Duodenal mucosa (tissue), 2 donors: ENCODE measurements around the gene TTBK1.

ENCODE experiments used
- H3K27ac ChIP-seq: one replicate; pipeline ENCODE4 v1.7.0; 2013; ENCODE audit warnings: low read depth, low read length
- H3K27me3 ChIP-seq, 2 donors: one replicate each; pipeline ENCODE4 v1.7.0; 2013; ENCODE audit warnings: low read length in 2 of 2, control low read depth in 1 of 2; ENCODE audit not compliant: insufficient read depth in 2 of 2, control insufficient read depth in 1 of 2
- H3K36me3 ChIP-seq, 2 donors: one replicate each; pipeline ENCODE4 v1.7.0; 2013; ENCODE audit warnings: low read length in 2 of 2, control low read depth in 1 of 2; ENCODE audit not compliant: insufficient read depth in 2 of 2, control insufficient read depth in 1 of 2
- H3K4me1 ChIP-seq, 2 donors: one replicate each; pipeline ENCODE4 v1.7.0; 2013; ENCODE audit warnings: low read length in 2 of 2, control low read depth in 1 of 2; ENCODE audit not compliant: insufficient read depth in 2 of 2, control insufficient read depth in 1 of 2
- H3K4me3 ChIP-seq, 2 donors: one replicate each; pipeline ENCODE4 v1.7.0; 2013; ENCODE audit warnings: low read length in 2 of 2, low read depth in 1 of 2
- H3K9ac ChIP-seq, 2 donors: one replicate each; pipeline ENCODE4 v1.7.0; 2013; ENCODE audit warnings: low read length in 2 of 2, low read depth in 1 of 2
- H3K9me3 ChIP-seq, 2 donors: one replicate each; pipeline ENCODE4 v1.7.0; 2013; ENCODE audit warnings: low read length in 2 of 2, control low read depth in 1 of 2; ENCODE audit not compliant: control insufficient read depth in 1 of 2

TTBK1 gene

DNA sequence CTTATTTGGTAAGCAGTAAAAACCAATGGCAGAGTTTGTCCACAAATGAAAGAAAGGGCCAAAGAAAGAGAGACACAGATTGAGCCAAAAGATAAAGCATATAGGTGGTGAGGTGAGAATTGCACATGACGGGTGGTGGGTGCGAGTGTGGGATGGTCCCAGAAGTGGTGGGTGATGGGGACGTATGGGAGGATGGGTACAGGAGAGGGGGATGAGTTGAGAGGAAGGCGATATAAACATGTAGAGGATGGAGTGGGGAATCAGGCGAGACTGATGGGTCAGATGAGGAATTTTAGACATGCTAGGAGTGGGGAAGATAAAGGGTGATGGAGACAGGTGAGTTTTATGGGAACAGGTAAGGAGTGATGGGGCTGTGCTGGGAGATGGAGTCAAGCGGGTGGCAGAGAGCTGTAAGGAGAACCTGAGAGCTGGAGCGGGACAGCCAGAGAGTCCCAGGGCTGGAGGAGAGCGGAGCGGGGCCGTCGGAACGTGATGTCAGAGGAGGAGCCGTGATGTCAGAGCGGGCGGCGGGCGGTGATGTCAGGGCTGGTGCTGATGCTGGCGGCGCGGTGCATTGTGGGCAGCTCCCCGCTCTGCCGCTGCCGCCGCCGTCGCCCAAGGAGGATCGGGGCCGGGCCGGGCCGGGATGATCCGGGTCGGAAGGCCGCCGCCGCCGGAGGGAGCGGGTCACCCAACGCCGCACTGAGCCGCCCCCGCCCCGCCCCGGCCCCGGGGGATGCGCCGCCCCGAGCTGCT is at the start of gene TTBK1:
Gene TTBK1, plus strand, starts transcription at position 574 of the 756 bp plus-strand sequence. CDS start 3,180 bp downstream, outside the sequence.
- H3K9me3 ChIP-seq = peaks cover 0 to 3% of the 10 kb centered on the region in 2 donors
- H3K36me3 ChIP-seq = no peaks in the 10 kb centered on the region
- H3K27ac ChIP-seq = no peak within 1 kb of the TSS
- H3K9ac ChIP-seq = no peak within 1 kb of the TSS
- no peak within 1 kb of the TSS for H3K4me3 ChIP-seq
- peaks cover 36 to 47% of the 10 kb centered on the region in 2 donors for H3K27me3 ChIP-seq
- H3K4me1 ChIP-seq = peaks cover 4 to 13% of the 10 kb centered on the region in 2 donors

DNA sequence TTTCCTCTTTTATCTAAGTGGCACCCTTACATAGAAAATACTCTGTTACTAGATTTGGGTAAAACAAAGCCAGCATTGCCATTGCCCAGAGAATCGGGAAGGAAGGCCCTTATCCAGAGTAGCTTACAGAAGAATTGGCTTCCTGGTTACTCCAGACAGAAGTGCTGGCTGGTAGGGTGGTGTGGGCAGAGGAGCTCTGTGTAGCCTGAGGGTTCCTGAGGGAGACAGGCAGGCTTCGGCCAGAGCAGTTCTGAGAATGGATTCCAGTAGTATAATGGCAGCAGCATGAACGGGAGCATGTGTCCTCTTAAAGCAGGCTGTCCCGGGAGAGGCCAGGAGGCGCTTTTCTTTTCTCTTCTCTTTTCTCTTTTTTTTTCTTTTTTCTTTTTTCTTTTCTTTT is 49.4 kb upstream of the TTBK1 start:
- H3K27me3 ChIP-seq = no peaks in the 10 kb centered on the region
- no peak overlapping the region for H3K4me3 ChIP-seq
- peaks cover 32 to 36% of the 10 kb centered on the region in 2 donors for H3K36me3 ChIP-seq
- no peaks in the 10 kb centered on the region for H3K4me1 ChIP-seq
- H3K9ac ChIP-seq = no peak overlapping the region
- no peaks in the 10 kb centered on the region for H3K9me3 ChIP-seq
- no peak overlapping the region for H3K27ac ChIP-seq

DNA sequence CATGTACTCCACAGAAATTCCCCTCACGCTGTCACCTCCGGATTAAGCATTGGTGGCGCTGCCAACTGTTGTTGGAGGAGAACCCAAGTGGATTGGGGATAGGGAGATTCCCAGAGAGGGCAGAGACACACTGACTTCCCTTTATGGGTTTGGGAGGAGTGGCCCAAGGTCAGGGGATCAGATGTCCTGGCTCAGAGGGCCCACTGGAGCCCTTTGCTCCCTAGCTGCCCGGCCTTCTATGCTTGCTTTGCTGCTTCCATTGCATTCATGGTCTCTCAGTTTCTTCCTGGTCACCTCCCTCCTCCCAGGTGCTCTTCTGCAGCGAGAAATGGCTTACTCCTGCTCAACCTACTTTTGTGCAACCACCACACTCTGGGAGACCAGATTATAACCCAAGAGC is 46.9 kb upstream of the TTBK1 start:
- Histone ChIP-seq H3K9me3 (no peaks in the 10 kb centered on the region), H3K36me3 (peaks cover 36 to 55% of the 10 kb centered on the region in 2 donors), H3K9ac (no peak overlapping the region), H3K27me3 (no peaks in the 10 kb centered on the region), H3K4me3 (no peak overlapping the region), H3K27ac (no peak overlapping the region), H3K4me1 (no peaks in the 10 kb centered on the region)

DNA sequence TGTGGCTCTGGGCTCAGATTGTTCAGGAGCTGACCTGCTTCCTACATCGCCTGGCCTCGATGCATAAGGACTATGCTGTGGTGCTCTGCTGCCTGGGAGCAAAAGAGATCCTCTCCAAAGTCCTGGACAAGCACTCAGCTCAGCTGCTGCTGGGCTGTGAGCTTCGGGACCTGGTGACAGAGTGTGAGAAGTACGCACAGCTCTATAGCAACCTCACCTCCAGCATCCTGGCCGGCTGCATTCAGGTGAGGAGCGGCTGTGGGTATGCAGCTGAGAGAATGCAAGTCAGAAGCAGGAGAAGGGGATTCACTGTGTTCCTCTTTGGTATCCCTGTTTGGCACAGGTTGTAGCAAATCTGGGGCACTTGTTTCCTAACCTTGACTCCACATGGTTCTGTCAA is 43.4 kb upstream of the TTBK1 start:
- no peak overlapping the region for H3K4me3 ChIP-seq
- no peaks in the 10 kb centered on the region for H3K9me3 ChIP-seq
- no peaks in the 10 kb centered on the region for H3K27me3 ChIP-seq
- no peak overlapping the region for H3K9ac ChIP-seq
- H3K36me3 ChIP-seq = peaks cover 34 to 53% of the 10 kb centered on the region in 2 donors
- no peak overlapping the region for H3K27ac ChIP-seq
- no peaks in the 10 kb centered on the region for H3K4me1 ChIP-seq

DNA sequence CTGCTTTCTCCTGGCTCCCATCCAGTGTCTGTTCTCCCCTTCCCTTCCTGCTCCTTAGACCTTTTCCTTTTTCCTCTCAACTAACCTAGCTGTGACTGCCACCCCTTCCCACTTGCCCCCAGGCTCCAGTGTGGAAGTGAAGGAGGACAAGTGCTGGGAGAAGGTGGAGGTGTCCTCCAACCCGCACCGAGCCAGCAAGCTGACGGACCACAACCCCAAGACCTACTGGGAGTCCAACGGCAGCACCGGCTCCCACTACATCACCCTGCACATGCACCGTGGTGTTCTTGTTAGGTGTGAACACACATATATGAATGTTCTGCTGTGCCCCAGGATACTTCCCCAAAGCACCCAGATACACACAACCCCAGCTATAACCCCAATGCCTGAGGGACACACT is 42.7 kb upstream of the TTBK1 start:
- Histone ChIP-seq H3K36me3 (peaks cover 28 to 55% of the 10 kb centered on the region in 2 donors), H3K4me3 (no peak overlapping the region), H3K9ac (no peak overlapping the region)

DNA sequence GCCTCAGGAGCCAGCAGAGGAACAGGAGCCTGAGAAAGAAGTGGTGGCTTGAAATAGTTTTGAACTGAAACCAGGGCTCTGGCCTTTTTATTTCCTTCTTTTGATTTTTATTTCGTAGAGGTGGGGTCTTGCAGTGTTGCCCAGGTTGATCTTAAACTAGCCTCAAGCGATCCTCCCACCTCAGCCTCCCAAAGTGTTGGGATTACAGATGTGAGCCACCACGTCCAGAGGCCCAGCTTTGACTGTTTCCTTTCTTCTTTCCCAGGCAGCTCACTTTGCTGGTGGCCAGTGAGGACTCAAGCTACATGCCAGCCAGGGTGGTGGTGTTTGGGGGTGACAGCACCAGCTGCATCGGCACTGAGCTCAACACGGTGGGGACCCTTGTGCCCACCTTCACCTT is 40.8 kb upstream of the TTBK1 start:
- no peak overlapping the region for H3K9ac ChIP-seq
- H3K27me3 ChIP-seq = no peaks in the 10 kb centered on the region
- no peaks in the 10 kb centered on the region for H3K4me1 ChIP-seq
- no peaks in the 10 kb centered on the region for H3K9me3 ChIP-seq
- peaks cover 17 to 41% of the 10 kb centered on the region in 2 donors for H3K36me3 ChIP-seq
- H3K27ac ChIP-seq = no peak overlapping the region
- H3K4me3 ChIP-seq = no peak overlapping the region

More for the DNA sequence above, 42.7 kb upstream of the TTBK1 start:
- H3K27me3 ChIP-seq = no peaks in the 10 kb centered on the region
- H3K27ac ChIP-seq = no peak overlapping the region
- no peaks in the 10 kb centered on the region for H3K4me1 ChIP-seq
- no peaks in the 10 kb centered on the region for H3K9me3 ChIP-seq

DNA sequence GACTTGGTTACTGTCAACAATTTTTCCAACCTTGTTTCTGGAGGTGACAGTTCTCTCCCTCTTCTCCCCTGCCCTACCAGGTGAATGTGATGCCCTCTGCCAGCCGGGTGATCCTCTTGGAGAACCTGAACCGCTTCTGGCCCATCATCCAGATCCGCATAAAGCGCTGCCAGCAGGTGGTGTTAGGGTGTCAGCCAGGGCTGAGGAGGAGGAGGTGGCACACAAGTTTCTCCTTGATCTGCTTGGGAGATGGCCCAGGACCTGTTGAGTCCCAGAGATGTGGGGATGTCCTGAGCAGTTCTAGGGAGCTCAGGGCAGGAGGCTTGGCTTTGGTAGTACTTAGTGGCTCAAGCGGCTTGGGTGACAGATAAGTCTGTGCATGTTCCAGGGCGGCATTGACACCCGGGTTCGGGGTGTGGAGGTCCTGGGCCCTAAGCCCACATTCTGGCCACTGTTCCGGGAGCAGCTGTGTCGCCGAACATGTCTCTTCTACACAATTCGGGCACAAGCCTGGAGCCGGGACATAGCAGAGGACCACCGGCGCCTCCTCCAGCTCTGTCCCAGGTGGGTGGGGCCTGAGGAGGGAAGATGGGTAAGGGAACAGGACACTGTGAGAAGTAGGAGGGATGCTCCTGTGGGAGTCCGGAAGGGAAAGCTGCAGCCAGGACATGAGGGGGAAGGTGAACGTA is 40.1 kb upstream of the TTBK1 start:
- Histone ChIP-seq H3K36me3 (peaks cover 16 to 38% of the 10 kb centered on the region in 2 donors), H3K27ac (no peak overlapping the region), H3K9ac (no peak overlapping the region), H3K4me3 (no peak overlapping the region), H3K4me1 (no peaks in the 10 kb centered on the region), H3K27me3 (no peaks in the 10 kb centered on the region), H3K9me3 (no peaks in the 10 kb centered on the region)

DNA sequence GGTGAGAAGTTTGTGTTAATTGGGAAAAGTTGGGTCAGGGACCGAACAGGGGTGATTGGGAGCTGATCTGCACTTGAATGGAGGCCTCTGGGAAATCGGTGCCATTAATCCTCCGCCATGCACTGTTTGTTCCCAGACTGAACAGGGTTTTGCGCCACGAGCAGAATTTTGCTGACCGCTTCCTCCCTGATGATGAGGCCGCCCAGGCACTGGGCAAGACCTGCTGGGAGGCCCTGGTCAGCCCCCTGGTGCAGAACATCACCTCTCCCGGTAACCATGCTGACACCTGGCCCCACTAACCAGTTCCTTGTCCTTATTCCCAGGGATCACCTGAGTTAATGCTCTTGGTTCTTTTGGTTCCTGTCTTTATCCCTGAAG is 39.6 kb upstream of the TTBK1 start:
- Histone ChIP-seq H3K9ac (no peak overlapping the region), H3K27me3 (no peaks in the 10 kb centered on the region), H3K27ac (no peak overlapping the region), H3K36me3 (peaks cover 11 to 34% of the 10 kb centered on the region in 2 donors), H3K4me3 (no peak overlapping the region), H3K4me1 (no peaks in the 10 kb centered on the region), H3K9me3 (no peaks in the 10 kb centered on the region)

DNA sequence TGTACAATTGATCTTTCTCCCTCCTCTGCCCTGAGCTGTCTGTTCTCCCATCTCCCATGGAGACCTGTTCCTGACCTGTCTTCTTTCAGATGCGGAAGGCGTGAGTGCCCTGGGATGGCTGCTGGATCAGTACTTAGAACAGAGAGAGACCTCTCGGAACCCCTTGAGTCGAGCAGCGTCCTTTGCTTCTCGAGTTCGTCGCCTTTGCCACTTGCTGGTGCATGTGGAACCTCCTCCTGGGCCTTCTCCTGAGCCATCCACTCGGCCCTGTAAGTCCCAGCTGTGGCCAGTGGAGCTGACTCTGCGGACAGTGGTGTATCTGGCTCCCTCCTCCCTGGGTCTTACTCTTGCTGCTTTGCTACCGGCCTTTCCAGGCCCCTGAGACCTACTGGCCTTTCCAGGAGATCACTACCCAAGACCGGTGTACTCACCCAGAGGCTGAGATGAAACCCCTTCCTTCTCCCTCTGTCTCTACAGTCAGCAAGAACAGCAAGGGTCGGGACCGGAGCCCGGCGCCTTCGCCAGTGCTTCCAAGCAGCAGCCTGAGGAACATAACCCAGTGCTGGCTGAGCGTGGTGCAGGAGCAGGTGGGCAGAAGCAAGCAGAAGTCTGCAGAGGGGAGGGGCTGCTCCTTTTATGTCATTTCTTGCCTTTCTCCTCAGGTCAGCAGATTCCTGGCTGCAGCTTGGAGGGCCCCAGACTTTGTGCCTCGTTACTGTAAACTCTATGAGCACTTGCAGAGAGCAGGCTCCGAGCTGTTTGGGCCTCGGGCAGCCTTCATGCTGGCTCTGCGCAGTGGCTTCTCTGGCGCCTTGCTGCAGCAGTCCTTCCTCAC is 38.8 kb upstream of the TTBK1 start:
- Histone ChIP-seq H3K9me3 (no peaks in the 10 kb centered on the region), H3K36me3 (peaks cover 11 to 29% of the 10 kb centered on the region in 2 donors), H3K4me3 (no peak overlapping the region), H3K27me3 (no peaks in the 10 kb centered on the region), H3K4me1 (no peaks in the 10 kb centered on the region), H3K9ac (no peak overlapping the region), H3K27ac (no peak overlapping the region)

DNA sequence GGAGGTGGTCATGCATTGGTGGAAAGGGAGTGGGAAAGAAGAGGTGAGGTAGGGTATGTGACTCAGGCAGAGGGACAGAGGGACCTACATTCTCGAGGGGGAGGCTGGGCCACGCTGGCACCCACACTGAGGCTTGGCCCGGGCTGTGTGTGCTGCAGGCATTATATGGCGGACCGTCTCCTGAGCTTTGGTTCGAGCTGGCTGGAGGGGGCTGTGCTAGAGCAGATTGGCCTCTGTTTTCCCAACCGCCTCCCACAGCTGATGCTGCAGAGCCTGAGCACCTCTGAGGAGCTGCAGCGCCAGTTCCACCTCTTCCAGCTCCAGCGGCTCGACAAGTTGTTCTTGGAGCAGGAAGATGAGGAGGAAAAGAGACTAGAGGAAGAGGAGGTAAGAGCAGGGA is 37.4 kb upstream of the TTBK1 start:
- Histone ChIP-seq H3K9me3 (no peaks in the 10 kb centered on the region), H3K27me3 (no peaks in the 10 kb centered on the region), H3K27ac (no peak overlapping the region), H3K9ac (no peak overlapping the region), H3K4me3 (no peak overlapping the region), H3K36me3 (peaks cover 6 to 17% of the 10 kb centered on the region in 2 donors), H3K4me1 (no peaks in the 10 kb centered on the region)
